GM13977 (cell line): ENCODE results near the gene GYPC.

Source experiments
- DNase-seq: peaks from one replicate; pipeline ENCODE4 v3.0.0; 2012; ENCODE audit warnings: low spot score
- in situ Hi-C: fragments of 300-500 bp; cut with MboI; formaldehyde crosslinking; loops from one replicate; pipeline ENCODE4 v1.12.0; 2022; ENCODE audit warnings: low sequenced_read_pairs, low pct_unique_long_range_greater_than_20kb, mixed read lengths, inconsistent platforms; ENCODE audit not compliant: unreplicated experiment
- TF ChIP-seq, protein P1 (sequence below): IDR thresholded peaks from 2 replicates; pipeline ENCODE4 v1.5.1; 2012; ENCODE audit warnings: mild to moderate bottlenecking, control low read depth; ENCODE audit not compliant: insufficient read depth; ENCODE audit errors: extremely low read depth, missing control alignments

The GYPC gene

DNA sequence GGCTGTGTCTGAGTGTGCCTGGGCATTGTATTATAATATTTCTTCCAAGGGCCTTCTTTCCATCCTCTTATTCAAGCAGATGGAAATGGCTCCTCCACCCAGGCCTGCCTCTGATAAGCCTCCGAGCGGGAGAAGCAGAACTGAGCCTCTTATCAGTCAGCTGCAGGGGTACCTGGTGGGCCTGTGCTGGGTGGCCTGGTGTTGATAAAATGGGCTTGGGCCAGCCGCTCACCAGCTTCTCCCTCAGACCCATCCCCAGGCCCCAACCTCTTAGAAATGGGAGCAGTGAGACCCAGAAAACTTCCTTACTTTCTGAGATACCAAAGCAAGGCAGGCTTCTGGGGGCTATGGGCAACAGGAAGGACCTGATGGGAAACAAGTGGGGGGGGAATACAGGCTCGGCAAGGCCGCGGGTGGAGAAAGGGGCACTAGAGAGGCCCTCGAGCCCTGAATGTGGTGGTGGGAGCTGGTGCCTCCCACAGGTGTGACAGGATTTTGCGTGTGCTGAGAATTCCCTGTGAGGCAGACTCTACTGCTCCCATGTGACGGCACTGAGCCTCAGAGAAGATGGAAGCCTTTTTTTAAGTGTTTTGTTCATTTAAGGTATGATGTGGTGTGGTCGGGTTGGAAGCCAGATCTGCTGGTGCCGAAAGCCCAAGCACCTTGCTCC lies 18.3 kb downstream of the GYPC start:
- TF ChIP-seq, protein P1, sequence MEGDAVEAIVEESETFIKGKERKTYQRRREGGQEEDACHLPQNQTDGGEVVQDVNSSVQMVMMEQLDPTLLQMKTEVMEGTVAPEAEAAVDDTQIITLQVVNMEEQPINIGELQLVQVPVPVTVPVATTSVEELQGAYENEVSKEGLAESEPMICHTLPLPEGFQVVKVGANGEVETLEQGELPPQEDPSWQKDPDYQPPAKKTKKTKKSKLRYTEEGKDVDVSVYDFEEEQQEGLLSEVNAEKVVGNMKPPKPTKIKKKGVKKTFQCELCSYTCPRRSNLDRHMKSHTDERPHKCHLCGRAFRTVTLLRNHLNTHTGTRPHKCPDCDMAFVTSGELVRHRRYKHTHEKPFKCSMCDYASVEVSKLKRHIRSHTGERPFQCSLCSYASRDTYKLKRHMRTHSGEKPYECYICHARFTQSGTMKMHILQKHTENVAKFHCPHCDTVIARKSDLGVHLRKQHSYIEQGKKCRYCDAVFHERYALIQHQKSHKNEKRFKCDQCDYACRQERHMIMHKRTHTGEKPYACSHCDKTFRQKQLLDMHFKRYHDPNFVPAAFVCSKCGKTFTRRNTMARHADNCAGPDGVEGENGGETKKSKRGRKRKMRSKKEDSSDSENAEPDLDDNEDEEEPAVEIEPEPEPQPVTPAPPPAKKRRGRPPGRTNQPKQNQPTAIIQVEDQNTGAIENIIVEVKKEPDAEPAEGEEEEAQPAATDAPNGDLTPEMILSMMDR, result no peak
- DNase-seq, result no peak
- in situ Hi-C loops, result no loop called here

DNA sequence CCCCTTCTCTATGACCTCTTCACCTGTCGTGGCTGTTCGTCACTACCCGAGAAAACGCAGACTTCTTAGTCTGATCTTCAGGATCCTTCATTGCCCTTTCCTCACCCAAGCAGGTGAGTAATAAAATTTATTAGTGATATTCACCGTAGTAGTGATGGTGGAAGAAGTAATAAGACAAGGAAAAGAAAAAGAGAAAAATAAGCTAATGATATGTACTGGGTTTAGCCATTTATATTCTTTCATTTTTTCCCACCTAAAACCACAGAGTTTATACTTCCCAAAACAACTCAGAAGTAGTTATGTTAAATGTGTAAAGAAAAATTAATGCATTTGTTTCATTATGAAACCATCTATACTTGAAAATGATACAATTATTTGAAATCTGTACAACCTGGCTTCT lies 19.7 kb downstream of the GYPC start:
- TF ChIP-seq, protein P1, result no peak
- in situ Hi-C loops, result no loop called here
- no peak for DNase-seq

DNA sequence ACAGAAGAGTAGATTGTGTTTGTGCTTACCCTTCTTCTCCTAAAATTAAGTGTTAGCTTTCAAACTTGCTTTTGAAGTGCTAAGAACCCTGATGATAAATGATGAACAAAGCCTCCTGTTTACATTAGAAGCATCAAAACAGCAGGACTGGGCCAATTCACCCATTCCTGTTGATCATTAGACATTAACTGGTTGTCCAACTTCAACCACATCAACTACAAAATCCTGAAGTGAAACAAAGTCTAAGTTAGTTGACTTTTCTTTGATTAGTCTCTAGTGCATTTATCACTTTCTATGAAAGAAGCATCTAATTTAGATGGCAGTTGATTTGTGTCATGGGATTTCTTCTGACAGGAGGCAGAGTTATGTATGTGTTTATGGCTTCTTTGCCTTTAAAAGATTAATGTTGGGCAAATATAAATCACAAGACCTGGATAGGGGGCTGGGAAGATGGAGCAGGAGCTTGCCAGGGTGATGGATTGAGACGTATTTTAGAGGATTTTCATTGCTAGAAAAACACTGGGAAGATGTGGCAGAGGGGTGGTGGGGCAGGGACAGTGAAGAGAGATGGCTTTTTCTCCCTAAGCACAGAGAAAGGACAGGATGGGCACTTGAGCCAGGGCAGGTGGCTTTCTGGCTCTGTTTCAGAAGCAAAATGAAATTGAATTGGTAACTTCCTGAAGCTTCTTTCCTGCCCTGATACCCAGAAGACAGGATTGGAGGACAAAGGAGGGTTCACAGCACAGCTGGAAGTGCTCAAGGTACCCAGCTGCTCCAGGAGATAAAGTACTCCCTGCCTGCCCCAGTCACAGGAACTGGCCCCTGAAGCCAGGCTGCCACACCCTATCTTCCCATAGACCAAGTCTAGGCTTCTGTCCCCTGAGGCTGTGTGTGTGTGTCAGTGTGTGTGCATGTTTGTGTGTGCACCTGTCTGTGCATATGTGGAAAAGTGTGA lies 20.5 kb downstream of the GYPC start:
- TF ChIP-seq, protein P1, result no peak
- in situ Hi-C loops, result no loop called here
- no peak for DNase-seq

DNA sequence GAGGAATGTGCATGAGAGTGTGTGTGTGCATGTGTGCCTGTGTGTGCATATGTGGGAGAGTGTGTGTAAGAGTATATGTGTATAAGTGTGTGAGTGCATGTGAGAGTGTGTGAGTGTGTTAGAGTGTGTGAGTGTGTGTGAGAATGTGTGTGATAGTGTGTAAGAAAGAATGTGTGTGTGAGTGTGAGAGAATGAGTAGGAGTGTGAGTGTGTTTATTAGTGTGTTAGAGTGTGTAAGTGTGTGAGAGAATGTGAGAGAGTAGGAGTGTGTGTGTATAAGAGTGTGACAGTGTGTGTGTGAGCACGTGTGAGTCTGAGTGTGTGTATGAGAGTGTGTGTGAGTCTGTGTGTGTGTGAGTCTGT lies 21.2 kb downstream of the GYPC start:
- TF ChIP-seq, protein P1, result no peak
- in situ Hi-C loops, result no loop called here
- no peak for DNase-seq

DNA sequence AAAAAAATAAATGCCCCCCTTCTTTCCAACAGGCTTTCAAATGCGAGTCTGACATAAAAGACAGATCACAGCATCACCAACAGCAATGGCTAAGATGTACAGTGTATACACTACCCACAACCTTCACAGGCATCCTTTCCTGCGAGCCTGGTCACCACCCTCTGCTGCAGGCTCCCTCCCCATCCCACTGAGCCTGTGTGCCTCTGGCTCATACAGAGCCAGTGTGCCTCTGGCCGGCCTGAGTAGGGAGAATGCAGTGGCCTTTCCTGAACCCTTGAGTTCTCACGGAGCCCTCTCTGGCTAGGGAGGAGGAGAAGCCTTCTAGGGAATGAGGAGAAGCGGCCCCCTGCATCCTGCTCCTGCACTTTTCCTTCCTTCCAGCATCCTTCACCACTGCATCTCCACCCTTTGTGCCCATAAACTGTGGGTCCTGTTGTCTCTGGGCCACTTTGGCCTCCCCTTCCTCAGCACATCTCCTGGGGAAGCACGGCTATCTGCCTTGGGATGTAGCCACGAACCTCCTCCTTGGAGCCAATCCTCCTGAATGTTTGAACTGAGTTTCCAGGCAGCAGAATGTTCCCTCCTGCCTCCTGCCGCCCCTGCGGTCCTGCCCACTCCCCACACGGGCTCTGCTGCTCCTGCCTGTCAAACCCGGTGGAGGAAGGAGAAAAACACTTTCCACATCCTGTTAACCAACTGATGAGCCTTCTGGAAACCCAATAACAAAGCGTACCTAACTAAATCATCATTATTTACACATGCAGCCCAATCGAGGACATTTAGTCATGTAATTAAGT lies 22.5 kb downstream of the GYPC start:
- in situ Hi-C loops, result no loop called here
- no peak for DNase-seq
- TF ChIP-seq, protein P1, result no peak

DNA sequence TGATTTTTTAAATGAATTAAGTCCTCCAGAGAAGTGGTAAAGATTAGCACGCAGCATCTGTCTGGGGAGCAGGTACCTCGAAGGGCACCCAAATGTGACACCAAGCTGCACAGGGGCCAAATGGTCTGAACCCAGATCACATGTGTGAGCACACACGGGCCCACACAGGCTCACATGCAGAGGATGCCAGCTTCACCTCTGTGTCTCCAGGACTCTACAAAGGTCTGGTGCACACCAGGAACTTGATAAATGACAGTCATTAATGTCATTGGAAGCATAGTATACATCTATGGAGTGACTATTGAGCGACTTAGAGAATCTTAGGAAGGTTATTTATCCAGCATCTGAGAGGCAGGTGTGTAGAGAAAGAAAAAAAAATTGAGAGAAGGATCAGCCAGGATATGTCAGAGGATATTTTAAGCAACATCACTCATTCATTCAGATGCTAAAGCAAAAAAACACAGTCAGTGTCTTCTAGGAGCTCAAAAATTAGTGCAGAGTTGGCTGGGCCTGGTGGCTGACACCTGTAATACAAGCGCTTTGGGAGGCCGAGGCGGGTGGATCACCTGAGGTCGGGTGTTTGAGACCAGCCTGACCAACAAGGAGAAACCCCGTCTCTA lies 23.2 kb downstream of the GYPC start:
- in situ Hi-C loops, result no loop called here
- TF ChIP-seq, protein P1, result no peak
- no peak for DNase-seq
